ENCODE data around the gene CCDC121. TPM values are rescaled to one million over a fixed set of nuclear protein-coding genes. Genes with fewer than 3 reads are reported as not detected.

The CCDC121 gene
- total and polyA plus RNA-seq, 9 of the 15 experiments (the other 6 are each of a cell fraction or from before 2014, with no cell fraction given), result 2.2 to 4.7 (median 4.1) TPM

DNA sequence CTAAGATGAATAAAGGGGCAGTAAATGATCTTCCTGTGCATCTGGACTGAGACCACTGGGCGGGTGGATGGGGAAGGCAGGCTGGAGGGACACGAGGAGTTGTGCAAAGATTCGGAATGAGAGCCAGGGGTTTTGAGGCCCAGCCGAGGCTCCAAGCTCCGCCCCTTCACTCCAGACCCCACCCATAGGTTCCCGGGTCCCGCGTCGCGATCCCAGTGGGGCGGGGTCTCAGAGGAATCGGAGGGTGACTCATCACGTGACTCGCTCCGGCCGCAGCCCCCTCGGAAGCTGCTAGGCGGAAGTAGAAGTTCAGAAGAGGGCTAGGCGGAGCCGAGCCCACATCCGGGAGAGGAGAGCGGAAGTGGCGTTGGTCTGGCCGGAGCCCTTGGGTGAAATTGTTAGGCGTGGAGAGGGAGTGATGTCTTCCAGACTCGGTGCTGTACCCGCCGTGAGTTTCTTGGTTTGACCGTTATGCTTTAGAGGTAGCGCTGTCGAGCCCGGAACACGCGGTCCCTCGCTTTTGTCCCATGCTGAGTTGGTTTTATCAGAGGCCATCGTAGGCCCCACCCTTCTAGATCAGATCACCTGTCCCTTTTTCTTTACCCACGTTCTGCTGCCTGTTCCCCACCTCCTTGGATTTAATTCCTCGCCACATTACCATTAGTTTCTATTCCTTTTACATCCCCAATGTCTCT lies 46.0 kb downstream of the CCDC121 start, which contains the start of gene ZNF512:
ZNF512 (plus strand) TSS at position 348 of the 695 bp plus-strand sequence; CDS start at position 419, 71 bp downstream.
- ChIA-PET POLR2A (interaction anchor here (0.6 to 1.3 kb wide), 7 partner anchors 10 to 1776 kb away, joined by 3 to 7 read pairs (median 3); no protein-coding TSS in a partner anchor), CTCF (ENCODE audit: low intra/inter-chr PET ratio) (no interaction called here)
- WGBS (ENCODE audit: insufficient coverage, low coverage, missing lambda C conversion rate), result under 1% methylated on average over 32 of the region's 38 CpGs
- TF ChIP-seq RBM17 (IDR thresholded peaks at IDR 0.05; ENCODE audit: borderline replicate concordance, low read depth, low read length) (no peak), BACH1 (tag; IDR thresholded peaks at IDR 0.05) (no peak), HMBOX1 (IDR thresholded peaks at IDR 0.05) (peak; percentile 5; the same call in 1 of the 2 replicates), ILF3 (IDR thresholded peaks at IDR 0.05; ENCODE audit: borderline replicate concordance) (0 out of 2 replicates have a peak, but pooled peaks have one; percentile 62), MYC (IDR thresholded peaks at IDR 0.05; ENCODE audit: low read depth, low read length) (peak; percentile 82), MYC (CRISPR knock-in tag; IDR thresholded peaks at IDR 0.05; ENCODE audit: borderline replicate concordance, low read depth) (peak; percentile 59; the same call in 1 of the 2 replicates), ETV6 (IDR thresholded peaks at IDR 0.05; ENCODE audit: borderline replicate concordance in 1 of 2, low read depth in 2 of 2, low read length in 1 of 2) (peak in 1 of 2 experiments; percentile 58; a peak in 2 of 4 replicates), ETV6 (CRISPR knock-in tag; IDR thresholded peaks at IDR 0.05; ENCODE audit: borderline replicate concordance) (no peak), ZFP1 (CRISPR knock-in tag; IDR thresholded peaks at IDR 0.05) (no peak), ZNF408 (CRISPR knock-in tag; IDR thresholded peaks at IDR 0.05; ENCODE audit: low read depth) (no peak), RBFOX2 (IDR thresholded peaks at IDR 0.05; ENCODE audit: low read depth, low read length) (peak; percentile 89)
- TF ChIP-seq, protein P1, sequence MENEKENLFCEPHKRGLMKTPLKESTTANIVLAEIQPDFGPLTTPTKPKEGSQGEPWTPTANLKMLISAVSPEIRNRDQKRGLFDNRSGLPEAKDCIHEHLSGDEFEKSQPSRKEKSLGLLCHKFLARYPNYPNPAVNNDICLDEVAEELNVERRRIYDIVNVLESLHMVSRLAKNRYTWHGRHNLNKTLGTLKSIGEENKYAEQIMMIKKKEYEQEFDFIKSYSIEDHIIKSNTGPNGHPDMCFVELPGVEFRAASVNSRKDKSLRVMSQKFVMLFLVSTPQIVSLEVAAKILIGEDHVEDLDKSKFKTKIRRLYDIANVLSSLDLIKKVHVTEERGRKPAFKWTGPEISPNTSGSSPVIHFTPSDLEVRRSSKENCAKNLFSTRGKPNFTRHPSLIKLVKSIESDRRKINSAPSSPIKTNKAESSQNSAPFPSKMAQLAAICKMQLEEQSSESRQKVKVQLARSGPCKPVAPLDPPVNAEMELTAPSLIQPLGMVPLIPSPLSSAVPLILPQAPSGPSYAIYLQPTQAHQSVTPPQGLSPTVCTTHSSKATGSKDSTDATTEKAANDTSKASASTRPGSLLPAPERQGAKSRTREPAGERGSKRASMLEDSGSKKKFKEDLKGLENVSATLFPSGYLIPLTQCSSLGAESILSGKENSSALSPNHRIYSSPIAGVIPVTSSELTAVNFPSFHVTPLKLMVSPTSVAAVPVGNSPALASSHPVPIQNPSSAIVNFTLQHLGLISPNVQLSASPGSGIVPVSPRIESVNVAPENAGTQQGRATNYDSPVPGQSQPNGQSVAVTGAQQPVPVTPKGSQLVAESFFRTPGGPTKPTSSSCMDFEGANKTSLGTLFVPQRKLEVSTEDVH (IDR thresholded peaks at IDR 0.05; ENCODE audit: low read depth, partially characterized antibody), result peak; percentile 86
- TF ChIP-seq, protein P2, sequence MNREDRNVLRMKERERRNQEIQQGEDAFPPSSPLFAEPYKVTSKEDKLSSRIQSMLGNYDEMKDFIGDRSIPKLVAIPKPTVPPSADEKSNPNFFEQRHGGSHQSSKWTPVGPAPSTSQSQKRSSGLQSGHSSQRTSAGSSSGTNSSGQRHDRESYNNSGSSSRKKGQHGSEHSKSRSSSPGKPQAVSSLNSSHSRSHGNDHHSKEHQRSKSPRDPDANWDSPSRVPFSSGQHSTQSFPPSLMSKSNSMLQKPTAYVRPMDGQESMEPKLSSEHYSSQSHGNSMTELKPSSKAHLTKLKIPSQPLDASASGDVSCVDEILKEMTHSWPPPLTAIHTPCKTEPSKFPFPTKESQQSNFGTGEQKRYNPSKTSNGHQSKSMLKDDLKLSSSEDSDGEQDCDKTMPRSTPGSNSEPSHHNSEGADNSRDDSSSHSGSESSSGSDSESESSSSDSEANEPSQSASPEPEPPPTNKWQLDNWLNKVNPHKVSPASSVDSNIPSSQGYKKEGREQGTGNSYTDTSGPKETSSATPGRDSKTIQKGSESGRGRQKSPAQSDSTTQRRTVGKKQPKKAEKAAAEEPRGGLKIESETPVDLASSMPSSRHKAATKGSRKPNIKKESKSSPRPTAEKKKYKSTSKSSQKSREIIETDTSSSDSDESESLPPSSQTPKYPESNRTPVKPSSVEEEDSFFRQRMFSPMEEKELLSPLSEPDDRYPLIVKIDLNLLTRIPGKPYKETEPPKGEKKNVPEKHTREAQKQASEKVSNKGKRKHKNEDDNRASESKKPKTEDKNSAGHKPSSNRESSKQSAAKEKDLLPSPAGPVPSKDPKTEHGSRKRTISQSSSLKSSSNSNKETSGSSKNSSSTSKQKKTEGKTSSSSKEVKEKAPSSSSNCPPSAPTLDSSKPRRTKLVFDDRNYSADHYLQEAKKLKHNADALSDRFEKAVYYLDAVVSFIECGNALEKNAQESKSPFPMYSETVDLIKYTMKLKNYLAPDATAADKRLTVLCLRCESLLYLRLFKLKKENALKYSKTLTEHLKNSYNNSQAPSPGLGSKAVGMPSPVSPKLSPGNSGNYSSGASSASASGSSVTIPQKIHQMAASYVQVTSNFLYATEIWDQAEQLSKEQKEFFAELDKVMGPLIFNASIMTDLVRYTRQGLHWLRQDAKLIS (CRISPR knock-in tag; IDR thresholded peaks at IDR 0.05), result peak; percentile 41; the same call in 1 of the 2 replicates

More for the DNA sequence above, 46.0 kb downstream of the CCDC121 start, which contains the start of gene ZNF512:
- Histone ChIP-seq H3K36me3 (ENCODE audit: control insufficient read depth, insufficient read depth, low read length) (peaks cover 3% of the 10 kb centered on the region; the same call in 1 of the 3 replicates), H3K9ac (ENCODE audit: insufficient read depth in 1 of 2, low read depth in 2 of 2, low read length in 2 of 2) (peak within 1 kb of the TSS; percentile 88 to 90), H2AFZ (ENCODE audit: low read depth, low read length) (peak within 1 kb of the TSS; percentile 98), H3K27ac (ENCODE audit: extremely low read depth, low read depth, low read length) (peak within 1 kb of the TSS; percentile 83), H3K9me3 (replicated peaks; ENCODE audit: control insufficient read depth, insufficient read depth, low read depth, low read length) (0 out of 2 replicates have a peak, but pooled peaks cover 4% of the 10 kb centered on the region), H3K9me1 (ENCODE audit: control insufficient read depth, insufficient read depth, low read length) (no peaks in the 10 kb centered on the region), H3K4me1 (replicated peaks in 1 of 2; ENCODE audit: control insufficient read depth in 2 of 2, insufficient read depth in 2 of 2, low read length in 2 of 2) (peaks cover 13 to 43% of the 10 kb centered on the region in 2 experiments), H3K79me2 (ENCODE audit: control insufficient read depth, insufficient read depth, low read length) (peaks cover 50% of the 10 kb centered on the region), H3K4me2 (ENCODE audit: insufficient read depth, low read length) (peak within 1 kb of the TSS; percentile 87), H4K20me1 (replicated peaks; ENCODE audit: control insufficient read depth, insufficient read depth, low read length) (peaks cover 10% of the 10 kb centered on the region; the same call in 1 of the 2 replicates), H3K4me3 (peak within 1 kb of the TSS; percentile 54), H3K27me3 (ENCODE audit: control insufficient read depth in 2 of 2, insufficient read depth in 2 of 2, low read length in 2 of 2) (no peaks in the 10 kb centered on the region)
- in situ Hi-C loops (cut with MboI), result no loop called here
- intact Hi-C loops (cut with micrococcal nuclease), result loop anchor here (5.0 kb wide), 3 partner anchors 46 to 176 kb away; partner anchors contain the start of genes NRBP1 and PPM1G
- ATAC-seq, result peak; percentile 93
- FAIRE-seq, result peak; percentile 98
- BruUV-seq (replicated peaks), result no TSS peak
- peak; percentile 98 for DNase-seq (ENCODE audit: extremely low read depth in 1 of 4, low spot score in 3 of 4)

Measured in K562 (cell line).